ENCODE data around the gene AP2A2. TPM values are rescaled to one million over a fixed set of nuclear protein-coding genes. Genes with fewer than 3 reads are reported as not detected.

AP2A2 gene
- polyA plus RNA-seq, 1 donor = 43.8 TPM

GRCh38 chr11:1041471-1041870 lies 115.8 kb downstream of the AP2A2 start:
- DNase-seq (ENCODE audit: low read depth) = no peak

- DNase-seq (ENCODE audit: low read depth) = no peak
Measured at GRCh38 chr11:1041936-1042608, 116.4 kb downstream of the AP2A2 start.

- DNase-seq (ENCODE audit: low read depth) = no peak
Measured at GRCh38 chr11:1042626-1043562, 117.2 kb downstream of the AP2A2 start.

GRCh38 chr11:1043563-1044096 lies 118.0 kb downstream of the AP2A2 start:
- DNase-seq (ENCODE audit: low read depth) = no peak

- no peak for DNase-seq (ENCODE audit: low read depth)
Measured at GRCh38 chr11:1044160-1044559, 118.5 kb downstream of the AP2A2 start.

GRCh38 chr11:1047595-1048156 lies 122.0 kb downstream of the AP2A2 start:
- DNase-seq (ENCODE audit: low read depth) = no peak

- no peak for DNase-seq (ENCODE audit: low read depth)
Measured at GRCh38 chr11:1048375-1049070, 122.9 kb downstream of the AP2A2 start.

- no peak for DNase-seq (ENCODE audit: low read depth)
Measured at GRCh38 chr11:1049071-1049405, 123.4 kb downstream of the AP2A2 start.

GRCh38 chr11:1049431-1049891 lies 123.8 kb downstream of the AP2A2 start:
- DNase-seq (ENCODE audit: low read depth) = no peak

GRCh38 chr11:1049911-1050580 lies 124.4 kb downstream of the AP2A2 start:
- no peak for DNase-seq (ENCODE audit: low read depth)

- no peak for DNase-seq (ENCODE audit: low read depth)
Measured at GRCh38 chr11:1050581-1051355, 125.1 kb downstream of the AP2A2 start.

GRCh38 chr11:1051356-1052132 lies 125.9 kb downstream of the AP2A2 start:
- no peak for DNase-seq (ENCODE audit: low read depth)

GRCh38 chr11:1052133-1053011 lies 126.7 kb downstream of the AP2A2 start:
- no peak for DNase-seq (ENCODE audit: low read depth)

GRCh38 chr11:1053121-1053901 lies 127.6 kb downstream of the AP2A2 start:
- no peak for DNase-seq (ENCODE audit: low read depth)

GRCh38 chr11:1054143-1055108 lies 128.8 kb downstream of the AP2A2 start:
- no peak for DNase-seq (ENCODE audit: low read depth)

- no peak for DNase-seq (ENCODE audit: low read depth)
Measured at GRCh38 chr11:1055109-1055703, 129.5 kb downstream of the AP2A2 start.
